B cell (primary cell): ENCODE results near the gene MFSD6L. TPM values are rescaled to one million over a fixed set of nuclear protein-coding genes. Genes with fewer than 3 reads are reported as not detected.

ENCODE experiments used
- ATAC-seq: fragments of 200-7000 bp; cut with Tn5 transposase; one replicate; pipeline ENCODE4 v1.10.0; 2021; ENCODE audit warnings: low read depth, mild to moderate bottlenecking, moderate number of reproducible peaks, moderate library complexity
- CTCF ChIA-PET: fragments of 350-600 bp; sonication (Branson Sonifier 250); formaldehyde crosslinking; loops from one replicate; lab custom pipeline; 2021; ENCODE audit warnings: antibody characterized with exemption, inconsistent platforms; lab: Charles Lee
- POLR2A ChIA-PET: fragments of 350-600 bp; sonication (Branson Sonifier 250); formaldehyde crosslinking; loops from one replicate; lab custom pipeline; 2021; ENCODE audit warnings: antibody characterized with exemption; lab: Charles Lee
- DNase-seq: peaks from one replicate; pipeline ENCODE4 v3.0.0; 2013
- H2AFZ ChIP-seq: 2 replicates; pipeline ENCODE4 v1.6.1; 2012; ENCODE audit warnings: mild to moderate bottlenecking, low read depth, low read length; ENCODE audit not compliant: insufficient read depth, poor library complexity, severe bottlenecking
- H3K27ac ChIP-seq, 2 donors: 1 replicate in 1 of 2; 2 replicates in 1 of 2; pipeline ENCODE4 v1.5.1; 2012 to 2013; ENCODE audit warnings: low read length in 2 of 2, mild to moderate bottlenecking in 2 of 2, moderate library complexity in 1 of 2
- H3K27me3 ChIP-seq, 4 experiments: fragments of 200-600 bp in 1 of 4; sonication (generic) in 1 of 4; replicated peaks in 1 of 4; 1 replicate in 2 of 4; 2 replicates in 2 of 4; pipeline versions ENCODE4 v1.6.1 to v1.7.0; 2013 to 2016; ENCODE audit warnings: low read length in 3 of 4, mild to moderate bottlenecking in 2 of 4, mixed read lengths in 1 of 4, moderate library complexity in 1 of 4; ENCODE audit not compliant: insufficient read depth in 4 of 4, control insufficient read depth in 3 of 4; ENCODE audit errors: control extremely low read depth in 1 of 4
- H3K36me3 ChIP-seq, 2 experiments: replicated peaks in 1 of 2; 1 replicate in 1 of 2; 2 replicates in 1 of 2; pipeline versions ENCODE4 v1.6.1 to v1.7.1; 2013; ENCODE audit warnings: low read length in 1 of 2; ENCODE audit not compliant: insufficient read depth in 2 of 2, control insufficient read depth in 1 of 2; ENCODE audit errors: control extremely low read depth in 1 of 2, extremely low read depth in 1 of 2
- H3K4me1 ChIP-seq, 2 donors: fragments of 200-600 bp in 1 of 2; sonication (generic) in 1 of 2; 1 replicate in 1 of 2; 2 replicates in 1 of 2; pipeline versions ENCODE4 v1.5.1 to v1.6.1; 2013 to 2017; ENCODE audit warnings: low read length in 2 of 2; ENCODE audit not compliant: control insufficient read depth in 2 of 2, insufficient read depth in 2 of 2
- H3K4me2 ChIP-seq: replicated peaks from 2 replicates; pipeline ENCODE3; 2012; ENCODE audit warnings: mild to moderate bottlenecking, low read depth, low read length; ENCODE audit not compliant: poor library complexity, severe bottlenecking
- H3K4me3 ChIP-seq, 5 experiments: fragments of 200-600 bp in 1 of 5; sonication (generic) in 1 of 5; 1 replicate in 3 of 5; 2 replicates in 2 of 5; pipeline versions ENCODE4 v1.5.1 to v1.7.0; 2011 to 2016; ENCODE audit warnings: low read length in 4 of 5, mild to moderate bottlenecking in 4 of 5, low read depth in 2 of 5, control low read depth in 1 of 5, moderate library complexity in 1 of 5; ENCODE audit not compliant: insufficient read depth in 1 of 5; ENCODE audit errors: control extremely low read depth in 1 of 5, extremely low read depth in 1 of 5
- H3K79me2 ChIP-seq: fragments of 200-600 bp; sonication (generic); one replicate; pipeline ENCODE4 v1.6.0; 2016; ENCODE audit warnings: low read length; ENCODE audit not compliant: control insufficient read depth, insufficient read depth
- H3K9ac ChIP-seq: fragments of 200-600 bp; sonication (generic); 2 replicates; pipeline ENCODE4 v1.6.1; 2017; ENCODE audit warnings: mild to moderate bottlenecking, low read length, moderate library complexity
- H3K9me3 ChIP-seq, 3 donors: one replicate each; pipeline versions ENCODE4 v1.6.1 to v1.7.1; 2013; ENCODE audit warnings: low read length in 2 of 3; ENCODE audit not compliant: control insufficient read depth in 2 of 3, insufficient read depth in 1 of 3; ENCODE audit errors: control extremely low read depth in 1 of 3
- H4K20me1 ChIP-seq: 2 replicates; pipeline ENCODE4 v1.6.0; 2012; ENCODE audit warnings: mild to moderate bottlenecking, low read length; ENCODE audit not compliant: insufficient read depth, control insufficient read depth, poor library complexity, severe bottlenecking
- H3K27ac Mint-ChIP-seq: one replicate; pipeline ENCODE4 v1.8.0; 2021; ENCODE audit warnings: mixed read lengths
- H3K27me3 Mint-ChIP-seq: one replicate; pipeline ENCODE4 v1.8.0; 2021; ENCODE audit warnings: mixed read lengths
- H3K4me1 Mint-ChIP-seq: one replicate; pipeline ENCODE4 v1.8.0; 2021; ENCODE audit warnings: mixed read lengths
- H3K4me3 Mint-ChIP-seq: one replicate; pipeline ENCODE4 v1.8.0; 2021; ENCODE audit warnings: mixed read lengths
- H3K9me3 Mint-ChIP-seq: one replicate; pipeline ENCODE4 v1.8.0; 2022; ENCODE audit warnings: mixed read lengths; ENCODE audit not compliant: insufficient read depth
- CTCF ChIP-seq: fragments of 200-600 bp; IDR thresholded peaks from one replicate; pipeline ENCODE4 v1.8.0; 2022; ENCODE audit warnings: antibody characterized with exemption, mild to moderate bottlenecking
- EZH2 ChIP-seq: IDR thresholded peaks from 2 replicates; pipeline ENCODE4 v1.6.1; 2012; ENCODE audit warnings: borderline replicate concordance, low read depth, mild to moderate bottlenecking, moderate library complexity, low read length; ENCODE audit not compliant: insufficient read depth, poor library complexity, severe bottlenecking
- WGBS: methylation state at CpG from one replicate; pipeline ENCODE4 v1.1.5; 2013; ENCODE audit warnings: missing lambda C conversion rate; ENCODE audit not compliant: insufficient coverage; 5-methylcytosine and 5-hydroxymethylcytosine counted together
- intact Hi-C: fragments of 100-400 bp; cut with micrococcal nuclease; formaldehyde crosslinking; loops from one replicate; pipeline ENCODE4 v1.10.0; 2022
- polyA plus RNA-seq: library from polyadenylated mRNA; depleted of rRNA; stranded (reverse); fragments of >200 nt; gene quantifications from 2 replicates; pipeline ENCODE4 v1.2.3, GENCODE V29; 2012
- total RNA-seq, 2 donors: library from RNA; stranded (reverse); fragments of 120-200 nt in 1 of 2; gene quantifications; 1 replicate in 1 of 2; 2 replicates in 1 of 2; pipeline versions ENCODE4 v1.2.3 to v1.2.4, GENCODE V29; 2013 to 2022

The MFSD6L gene
- total and polyA plus RNA-seq, 2 donors (not counting 1 experiment from before 2014, with no cell fraction given): 0.24 to 0.37 TPM

- H3K9ac ChIP-seq: no peak overlapping the region
- H3K4me3 Mint-ChIP-seq: no peak overlapping the region
- intact Hi-C loops: no loop called here
- no peaks in the 10 kb centered on the region for H3K4me1 ChIP-seq
- no peak for TF ChIP-seq CTCF
- no peak for TF ChIP-seq EZH2
- WGBS: 100% methylated on average over 1 of the region's 2 CpGs
- H3K4me1 Mint-ChIP-seq: no peaks in the 10 kb centered on the region
- ATAC-seq (no peak), DNase-seq (no peak)
- no peaks in the 10 kb centered on the region for H3K36me3 ChIP-seq
- no peak overlapping the region for H3K27ac ChIP-seq
- H2AFZ ChIP-seq: no peak overlapping the region
- ChIA-PET CTCF (interaction anchor here (0.7 to 1.8 kb wide), 3 partner anchors 11 to 173 kb away, joined by 3 to 5 read pairs (median 3); partner anchors contain the start of gene MFSD6L), POLR2A (no interaction called here)
- no peaks in the 10 kb centered on the region for H3K27me3 Mint-ChIP-seq
- H3K9me3 Mint-ChIP-seq: peaks cover 2% of the 10 kb centered on the region
- no peak overlapping the region for H3K4me2 ChIP-seq
- H3K79me2 ChIP-seq: no peaks in the 10 kb centered on the region
- H3K9me3 ChIP-seq: peaks cover 0 to 9% (median 6%) of the 10 kb centered on the region in 3 donors
- H4K20me1 ChIP-seq: no peaks in the 10 kb centered on the region
- H3K4me3 ChIP-seq: no peak overlapping the region
- no peak overlapping the region for H3K27ac Mint-ChIP-seq
- H3K27me3 ChIP-seq: no peaks in the 10 kb centered on the region
These were observed 26.6 kb upstream of the MFSD6L start for GRCh38 chr17:8825802-8826201.

DNA sequence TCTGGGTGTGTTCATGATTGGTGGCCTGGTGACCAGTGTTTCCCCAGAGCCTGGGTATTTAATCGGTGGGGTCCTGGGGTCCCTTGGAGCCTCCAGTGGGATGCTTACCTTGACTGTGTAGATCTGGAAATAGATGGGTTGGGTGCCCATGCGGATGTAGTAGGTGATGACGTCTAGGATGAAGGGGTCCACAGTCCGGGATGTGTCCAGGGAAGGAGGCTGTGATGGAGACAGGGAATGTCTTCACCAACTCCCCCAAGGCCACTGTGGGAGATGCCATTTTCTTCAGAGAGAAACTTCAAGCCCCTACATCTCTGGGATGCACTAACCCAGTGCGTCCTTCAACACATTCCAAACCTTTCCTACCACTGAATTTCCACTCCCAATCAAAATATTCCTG, 24.1 kb upstream of the MFSD6L start:
- Histone ChIP-seq H3K79me2 (no peaks in the 10 kb centered on the region), H3K9me3 (peaks cover 0 to 9% (median 6%) of the 10 kb centered on the region in 3 donors), H3K36me3 (no peaks in the 10 kb centered on the region), H2AFZ (no peak overlapping the region), H3K27ac (no peak overlapping the region), H3K4me3 (no peak overlapping the region), H3K9ac (no peak overlapping the region), H4K20me1 (no peaks in the 10 kb centered on the region), H3K4me1 (no peaks in the 10 kb centered on the region), H3K27me3 (no peaks in the 10 kb centered on the region), H3K4me2 (no peak overlapping the region)
- TF ChIP-seq CTCF (no peak), EZH2 (no peak)
- no peak for DNase-seq
- no peaks in the 10 kb centered on the region for H3K4me1 Mint-ChIP-seq
- ChIA-PET CTCF (no interaction called here), POLR2A (no interaction called here)
- ATAC-seq: no peak
- no peak overlapping the region for H3K4me3 Mint-ChIP-seq
- WGBS: 100% methylated on average over 4 of the region's 5 CpGs
- intact Hi-C loops: no loop called here
- no peaks in the 10 kb centered on the region for H3K27me3 Mint-ChIP-seq
- H3K27ac Mint-ChIP-seq: no peak overlapping the region
- peaks cover 2% of the 10 kb centered on the region for H3K9me3 Mint-ChIP-seq
